ENCODE measurements around the gene HS6ST1.

DNA sequence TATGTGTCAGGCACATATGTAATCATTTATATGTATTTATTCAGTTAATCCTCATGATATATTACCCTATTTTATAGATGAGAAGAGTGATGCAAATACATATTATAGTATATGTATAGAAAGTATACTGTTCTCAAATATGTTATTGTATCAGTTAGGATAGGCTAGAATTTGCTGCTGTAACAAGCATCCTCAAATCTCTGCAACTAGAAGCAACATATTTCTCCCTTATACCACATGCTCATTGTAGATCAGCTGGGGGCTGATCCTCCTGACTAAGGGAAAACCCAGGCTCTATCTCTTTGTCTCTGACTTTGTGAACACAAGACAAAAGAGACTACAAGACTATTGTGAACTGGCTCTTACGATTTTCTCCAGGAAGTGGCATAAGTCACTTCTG lies 24.8 kb upstream of the HS6ST1 start:
- no peak for TF ChIP-seq CTCF (conservative IDR thresholded peaks at IDR 0.05; ENCODE audit: low read length)
- no peak for TF ChIP-seq EZH2phosphoT487 (IDR thresholded peaks at IDR 0.05; ENCODE audit: borderline replicate concordance, low read depth, low read length)
